Measurements from ENCODE around the gene PLBD2. TPM values are rescaled to one million over a fixed set of nuclear protein-coding genes. Genes with fewer than 3 reads are reported as not detected.

Gene PLBD2
- polyA plus RNA-seq, 1 experiment: 16.0 TPM

DNA sequence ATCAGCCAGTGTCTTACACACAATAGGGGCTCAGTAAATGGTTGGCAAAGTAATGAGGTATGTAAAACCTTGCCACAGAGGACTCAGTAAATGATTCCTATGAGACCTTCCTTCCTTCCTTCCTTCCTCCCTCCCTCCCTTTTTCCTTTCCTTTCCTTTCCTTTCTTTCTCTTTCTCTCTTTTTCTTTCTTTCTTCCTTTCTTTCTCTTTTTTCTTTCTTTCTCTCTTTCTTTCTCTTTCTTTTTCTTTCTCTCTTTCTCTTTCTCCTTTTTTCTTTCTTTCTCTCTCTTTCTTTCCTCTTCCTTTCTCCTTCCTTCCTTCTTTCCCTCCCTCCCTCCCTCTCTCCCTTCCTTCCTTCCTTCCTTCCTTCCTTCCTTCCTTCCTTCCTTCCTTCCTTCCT is 37.8 kb downstream of the PLBD2 start:
- H3K27me3 ChIP-seq (ENCODE audit: control insufficient read depth, insufficient read depth, low read length): peaks cover 7% of the 10 kb centered on the region
- H3K27ac ChIP-seq (ENCODE audit: low read depth, low read length): no peak overlapping the region
- peaks cover 5% of the 10 kb centered on the region; the same call in 1 of the 2 replicates for H3K9me3 ChIP-seq (ENCODE audit: control insufficient read depth, insufficient read depth, low read length)
- POLR2A ChIA-PET: interaction anchor here (0.6 kb wide), 1 partner anchor 18 kb away, joined by 4 read pairs; no protein-coding TSS in a partner anchor
- CTCF ChIA-PET: no interaction called here
- DNase-seq (ENCODE audit: low read depth, low spot score): no peak
- no peak overlapping the region for H3K4me3 ChIP-seq (ENCODE audit: low read depth, low read length)
- TF ChIP-seq, protein P1, sequence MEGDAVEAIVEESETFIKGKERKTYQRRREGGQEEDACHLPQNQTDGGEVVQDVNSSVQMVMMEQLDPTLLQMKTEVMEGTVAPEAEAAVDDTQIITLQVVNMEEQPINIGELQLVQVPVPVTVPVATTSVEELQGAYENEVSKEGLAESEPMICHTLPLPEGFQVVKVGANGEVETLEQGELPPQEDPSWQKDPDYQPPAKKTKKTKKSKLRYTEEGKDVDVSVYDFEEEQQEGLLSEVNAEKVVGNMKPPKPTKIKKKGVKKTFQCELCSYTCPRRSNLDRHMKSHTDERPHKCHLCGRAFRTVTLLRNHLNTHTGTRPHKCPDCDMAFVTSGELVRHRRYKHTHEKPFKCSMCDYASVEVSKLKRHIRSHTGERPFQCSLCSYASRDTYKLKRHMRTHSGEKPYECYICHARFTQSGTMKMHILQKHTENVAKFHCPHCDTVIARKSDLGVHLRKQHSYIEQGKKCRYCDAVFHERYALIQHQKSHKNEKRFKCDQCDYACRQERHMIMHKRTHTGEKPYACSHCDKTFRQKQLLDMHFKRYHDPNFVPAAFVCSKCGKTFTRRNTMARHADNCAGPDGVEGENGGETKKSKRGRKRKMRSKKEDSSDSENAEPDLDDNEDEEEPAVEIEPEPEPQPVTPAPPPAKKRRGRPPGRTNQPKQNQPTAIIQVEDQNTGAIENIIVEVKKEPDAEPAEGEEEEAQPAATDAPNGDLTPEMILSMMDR (IDR thresholded peaks at IDR 0.05; ENCODE audit: low read depth, low read length): no peak

- H3K4me3 ChIP-seq (ENCODE audit: low read depth, low read length): no peak overlapping the region
- ChIA-PET CTCF (interaction anchor here (1.1 kb wide), 1 partner anchor 225 kb away, joined by 3 read pairs; no protein-coding TSS in a partner anchor), POLR2A (no interaction called here)
- H3K27ac ChIP-seq (ENCODE audit: low read depth, low read length): no peak overlapping the region
- TF ChIP-seq, protein P1 (IDR thresholded peaks at IDR 0.05; ENCODE audit: low read depth, low read length): no peak
- H3K27me3 ChIP-seq (ENCODE audit: control insufficient read depth, insufficient read depth, low read length): peaks cover 7% of the 10 kb centered on the region
- no peak for DNase-seq (ENCODE audit: low read depth, low spot score)
- peaks cover 5% of the 10 kb centered on the region; the same call in 1 of the 2 replicates for H3K9me3 ChIP-seq (ENCODE audit: control insufficient read depth, insufficient read depth, low read length)
These were observed 38.6 kb downstream of the PLBD2 start for GRCh38 chr12:113396828-113397496.

- ChIA-PET CTCF (interaction anchor here (1.1 kb wide), 1 partner anchor 225 kb away, joined by 3 read pairs; no protein-coding TSS in a partner anchor), POLR2A (no interaction called here)
- peaks cover 5% of the 10 kb centered on the region; the same call in 1 of the 2 replicates for H3K9me3 ChIP-seq (ENCODE audit: control insufficient read depth, insufficient read depth, low read length)
These were observed 39.3 kb downstream of the PLBD2 start for GRCh38 chr12:113397497-113398197.

GRCh38 chr12:113398346-113399290 is 40.2 kb downstream of the PLBD2 start:
- H3K27me3 ChIP-seq (ENCODE audit: control insufficient read depth, insufficient read depth, low read length): peaks cover 9% of the 10 kb centered on the region
- no peaks in the 10 kb centered on the region for H3K9me3 ChIP-seq (ENCODE audit: control insufficient read depth, insufficient read depth, low read length)
- H3K27ac ChIP-seq (ENCODE audit: low read depth, low read length): no peak overlapping the region
- CTCF ChIA-PET: interaction anchor here (1.1 kb wide), 1 partner anchor 226 kb away, joined by 3 read pairs; no protein-coding TSS in a partner anchor
- TF ChIP-seq, protein P1 (IDR thresholded peaks at IDR 0.05; ENCODE audit: low read depth, low read length): no peak
- no peak for DNase-seq (ENCODE audit: low read depth, low spot score)
- no peak overlapping the region for H3K4me3 ChIP-seq (ENCODE audit: low read depth, low read length)
- POLR2A ChIA-PET: no interaction called here

More at GRCh38 chr12:113397497-113398197, 39.3 kb downstream of the PLBD2 start:
- TF ChIP-seq, protein P1 (IDR thresholded peaks at IDR 0.05; ENCODE audit: low read depth, low read length): no peak
- DNase-seq (ENCODE audit: low read depth, low spot score): no peak
- H3K27me3 ChIP-seq (ENCODE audit: control insufficient read depth, insufficient read depth, low read length): peaks cover 8% of the 10 kb centered on the region
- no peak overlapping the region for H3K4me3 ChIP-seq (ENCODE audit: low read depth, low read length)
- no peak overlapping the region for H3K27ac ChIP-seq (ENCODE audit: low read depth, low read length)

All from AG04450 (cell line).